HEK293T (cell line): ENCODE results near the gene ARHGAP21.

Experiments used
- BHLHE40 ChIP-seq: fragments of 450-650 bp; IDR thresholded peaks from 2 replicates; pipeline ENCODE4 v1.6.1; 2016; ENCODE audit warnings: mild to moderate bottlenecking, moderate library complexity, borderline replicate concordance
- ELF4 ChIP-seq: fragments of 450-650 bp; IDR thresholded peaks from 2 replicates; pipeline ENCODE4 v1.6.1; 2017; ENCODE audit warnings: antibody characterized with exemption
- FOXA1 ChIP-seq: fragments of 450-650 bp; IDR thresholded peaks from 2 replicates; pipeline ENCODE4 v1.6.1; 2016; ENCODE audit warnings: mild to moderate bottlenecking
- FOXM1 ChIP-seq: fragments of 450-650 bp; IDR thresholded peaks from 2 replicates; pipeline ENCODE4 v1.6.1; 2017; ENCODE audit warnings: mild to moderate bottlenecking, borderline replicate concordance
- L3MBTL2 ChIP-seq: fragments of 450-650 bp; conservative IDR thresholded peaks from 2 replicates; pipeline ENCODE4 v1.6.1; 2016; ENCODE audit warnings: mild to moderate bottlenecking
- NFRKB ChIP-seq: fragments of 450-650 bp; IDR thresholded peaks from 2 replicates; pipeline ENCODE4 v1.6.1; 2016; ENCODE audit warnings: mild to moderate bottlenecking, moderate library complexity
- PKNOX1 ChIP-seq: fragments of 450-650 bp; IDR thresholded peaks from 2 replicates; pipeline ENCODE4 v1.6.1; 2016
- SUZ12 ChIP-seq: fragments of 450-650 bp; IDR thresholded peaks from 2 replicates; pipeline ENCODE4 v1.6.1; 2016; ENCODE audit warnings: mild to moderate bottlenecking

- no peak for TF ChIP-seq NFRKB
- TF ChIP-seq FOXM1 = no peak
- TF ChIP-seq ELF4 = no peak
- no peak for TF ChIP-seq SUZ12
- TF ChIP-seq BHLHE40 = no peak
- TF ChIP-seq FOXA1 = no peak
- no peak for TF ChIP-seq L3MBTL2
- TF ChIP-seq PKNOX1 = no peak
Observed at GRCh38 chr10:24670964-24671670, 52.6 kb downstream of the ARHGAP21 start.
